HG03159 (cell line): ENCODE measurements around the gene SLC1A5.
"Not testable (repeated sequence)": the region's sequence is repeated elsewhere in the genome, so short reads cannot be mapped to it uniquely, and the experiment has no call there.

ENCODE experiments used
- ATAC-seq: cut with Tn5 transposase; IDR thresholded peaks from one replicate; pipeline ENCODE4 v1.9.1; 2021; ENCODE audit warnings: mild to moderate bottlenecking, moderate library complexity; ENCODE audit not compliant: unreplicated experiment

The SLC1A5 gene

GRCh38 chr19:46772170-46773017 is 16.0 kb downstream of the SLC1A5 start:
- no peak for ATAC-seq

DNA sequence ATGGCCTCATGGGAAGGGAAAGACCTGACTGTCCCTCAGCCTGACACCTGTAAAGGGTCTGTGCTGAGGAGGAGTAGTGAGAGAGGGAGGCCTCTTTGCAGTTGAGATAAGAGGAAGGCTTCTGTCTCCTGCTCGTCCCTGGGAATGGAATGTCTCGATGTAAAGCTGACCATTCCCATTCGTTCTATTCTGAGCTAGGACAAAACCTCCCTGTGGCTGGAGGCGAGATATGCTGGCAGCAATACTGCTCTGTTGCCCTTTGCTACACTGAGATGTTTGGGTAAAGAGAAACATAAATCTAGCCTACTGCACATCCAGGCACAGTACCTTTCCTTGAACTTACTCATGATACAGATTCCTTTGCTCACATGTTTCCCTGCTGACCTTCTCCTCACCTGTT is 19.6 kb downstream of the SLC1A5 start:
- not testable (repeated sequence) for ATAC-seq

GRCh38 chr19:46766569-46767317 is 21.7 kb downstream of the SLC1A5 start:
- no peak for ATAC-seq

GRCh38 chr19:46764817-46765291 is 23.5 kb downstream of the SLC1A5 start:
- ATAC-seq: no peak

DNA sequence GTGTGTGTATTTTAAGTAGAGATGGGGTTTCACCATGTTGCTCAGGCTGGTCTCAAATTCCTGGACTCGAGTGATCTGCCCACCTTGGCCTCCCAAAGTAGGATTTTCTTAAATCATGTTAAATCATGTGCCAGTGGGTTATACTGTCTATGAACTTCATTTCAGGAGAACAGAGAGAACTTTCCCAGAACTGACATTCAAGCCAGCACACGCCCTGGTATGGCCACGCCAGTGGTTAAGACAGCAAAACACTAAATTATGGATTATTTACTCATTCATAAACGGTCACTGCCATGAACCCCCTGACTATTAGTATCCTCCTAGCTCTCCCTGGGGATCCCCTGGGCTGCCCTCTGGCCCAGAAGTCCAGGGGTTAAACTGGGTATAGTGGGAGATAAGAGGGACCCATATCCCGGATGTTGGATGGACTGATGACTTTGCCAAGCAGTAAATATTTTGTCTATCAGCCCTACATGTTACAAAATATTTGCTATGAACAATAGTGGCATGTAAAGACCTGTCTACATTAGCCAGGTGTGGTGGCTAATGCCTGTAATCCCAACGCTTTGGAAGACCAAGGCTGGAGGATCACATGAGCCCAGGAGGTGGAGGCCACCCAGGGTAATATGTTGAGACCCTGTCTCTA is 26.0 kb downstream of the SLC1A5 start:
- no peak for ATAC-seq

DNA sequence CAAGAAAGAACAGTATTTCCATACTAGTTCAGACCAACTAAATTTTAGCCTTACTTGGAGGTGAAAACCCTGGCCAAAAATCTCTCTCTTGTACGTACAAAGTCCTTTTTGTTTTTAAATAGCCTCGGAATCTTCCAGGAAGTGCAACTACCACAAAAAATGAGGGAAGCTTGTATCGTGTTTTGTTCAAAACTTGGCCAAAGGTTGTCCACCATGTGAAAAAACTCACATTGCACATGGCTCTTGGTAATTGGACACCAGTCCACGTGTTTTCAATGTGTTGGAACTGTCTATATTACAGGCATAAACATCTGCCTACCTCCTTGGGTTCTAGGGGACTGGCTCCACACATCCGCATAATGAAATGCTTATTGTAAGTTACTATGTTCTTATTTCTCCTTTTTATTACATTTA is 27.0 kb downstream of the SLC1A5 start:
- no peak for ATAC-seq

DNA sequence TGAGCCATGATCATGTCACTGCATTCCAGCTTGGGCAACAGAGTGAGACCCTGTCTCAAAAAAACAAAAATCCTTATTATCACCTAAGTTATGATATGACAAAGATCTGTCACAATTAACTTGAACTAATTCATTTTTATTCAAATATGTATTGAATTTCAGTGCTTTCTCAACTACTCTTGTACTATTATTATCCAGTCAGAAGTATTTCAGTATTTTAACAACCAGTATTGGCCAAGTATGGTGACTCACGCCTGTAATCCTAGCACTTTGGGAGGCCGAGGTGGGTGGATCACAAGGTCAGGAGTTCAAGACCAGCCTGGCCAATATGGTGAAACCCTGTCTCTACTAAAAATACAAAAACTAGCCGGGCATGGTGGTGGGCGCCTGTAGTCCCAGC is 27.5 kb downstream of the SLC1A5 start:
- ATAC-seq: not testable (repeated sequence)

GRCh38 chr19:46760363-46760762 is 28.0 kb downstream of the SLC1A5 start:
- ATAC-seq: no peak

DNA sequence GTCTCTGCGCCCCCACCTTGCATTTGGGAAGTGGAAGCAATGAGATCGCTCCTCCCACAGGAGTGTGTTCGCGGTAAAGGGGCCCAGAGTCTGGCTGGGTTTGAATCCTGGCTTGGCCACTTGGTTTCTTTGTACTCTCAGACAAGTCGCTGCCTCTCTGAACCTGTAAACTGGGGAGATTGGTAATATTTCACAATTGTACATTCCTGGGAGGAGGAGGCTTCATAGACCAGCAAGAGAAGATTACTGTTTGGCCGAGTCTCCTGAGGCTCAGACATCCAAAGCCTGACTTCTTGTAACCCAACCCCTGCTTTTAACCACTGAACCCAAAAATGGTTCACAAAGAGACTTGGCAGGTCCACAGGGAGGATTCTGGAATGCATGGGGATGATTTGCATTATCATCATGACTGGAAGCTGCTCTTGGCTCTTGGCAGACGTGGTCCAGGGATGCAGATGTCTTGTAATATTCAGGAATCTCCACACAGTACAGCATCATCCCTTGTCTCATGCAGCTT is 28.5 kb downstream of the SLC1A5 start:
- no peak for ATAC-seq

DNA sequence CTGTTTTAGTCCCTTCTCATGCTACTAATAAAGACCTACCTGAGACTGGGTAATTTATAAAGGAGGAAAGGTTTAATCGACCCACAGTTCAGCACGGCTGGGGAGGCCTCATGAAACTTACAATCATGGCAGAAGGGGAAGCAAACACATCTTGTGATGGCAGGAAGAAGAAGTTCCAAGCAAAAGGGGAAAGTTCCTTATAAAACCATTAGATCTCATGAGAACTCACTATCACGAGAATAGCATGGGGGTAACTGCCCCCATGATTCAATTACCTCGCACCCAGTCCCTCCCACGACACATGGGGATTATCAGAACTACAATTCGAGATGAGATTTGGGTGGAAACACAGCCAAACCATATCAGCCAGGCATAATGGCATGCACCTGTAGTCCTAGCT is 29.2 kb downstream of the SLC1A5 start:
- ATAC-seq: no peak

DNA sequence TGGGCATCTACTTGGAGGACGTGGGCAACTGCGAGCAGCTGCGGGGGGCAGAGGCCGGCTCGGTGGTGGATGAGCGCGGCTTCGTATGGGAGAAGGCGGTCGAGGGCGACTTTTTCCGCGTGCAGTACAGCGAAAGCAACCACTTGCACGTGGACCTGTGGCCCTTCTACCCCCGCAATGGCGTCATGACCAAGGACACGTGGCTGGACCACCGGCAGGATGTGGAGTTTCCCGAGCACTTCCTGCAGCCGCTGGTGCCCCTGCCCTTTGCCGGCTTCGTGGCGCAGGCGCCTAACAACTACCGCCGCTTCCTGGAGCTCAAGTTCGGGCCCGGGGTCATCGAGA is 31.9 kb downstream of the SLC1A5 start:
- ATAC-seq: no peak

DNA sequence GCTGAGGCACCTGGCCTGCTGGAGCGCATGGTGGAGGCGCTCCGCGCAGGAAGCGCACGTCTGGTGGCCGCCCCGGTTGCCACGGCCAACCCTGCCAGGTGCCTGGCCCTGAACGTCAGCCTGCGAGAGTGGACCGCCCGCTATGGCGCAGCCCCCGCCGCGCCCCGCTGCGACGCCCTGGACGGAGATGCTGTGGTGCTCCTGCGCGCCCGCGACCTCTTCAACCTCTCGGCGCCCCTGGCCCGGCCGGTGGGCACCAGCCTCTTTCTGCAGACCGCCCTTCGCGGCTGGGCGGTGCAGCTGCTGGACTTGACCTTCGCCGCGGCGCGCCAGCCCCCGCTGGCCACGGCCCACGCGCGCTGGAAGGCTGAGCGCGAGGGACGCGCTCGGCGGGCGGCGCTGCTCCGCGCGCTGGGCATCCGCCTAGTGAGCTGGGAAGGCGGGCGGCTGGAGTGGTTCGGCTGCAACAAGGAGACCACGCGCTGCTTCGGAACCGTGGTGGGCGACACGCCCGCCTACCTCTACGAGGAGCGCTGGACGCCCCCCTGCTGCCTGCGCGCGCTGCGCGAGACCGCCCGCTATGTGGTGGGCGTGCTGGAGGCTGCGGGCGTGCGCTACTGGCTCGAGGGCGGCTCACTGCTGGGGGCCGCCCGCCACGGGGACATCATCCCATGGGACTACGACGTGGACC is 32.4 kb downstream of the SLC1A5 start:
- no peak for ATAC-seq

DNA sequence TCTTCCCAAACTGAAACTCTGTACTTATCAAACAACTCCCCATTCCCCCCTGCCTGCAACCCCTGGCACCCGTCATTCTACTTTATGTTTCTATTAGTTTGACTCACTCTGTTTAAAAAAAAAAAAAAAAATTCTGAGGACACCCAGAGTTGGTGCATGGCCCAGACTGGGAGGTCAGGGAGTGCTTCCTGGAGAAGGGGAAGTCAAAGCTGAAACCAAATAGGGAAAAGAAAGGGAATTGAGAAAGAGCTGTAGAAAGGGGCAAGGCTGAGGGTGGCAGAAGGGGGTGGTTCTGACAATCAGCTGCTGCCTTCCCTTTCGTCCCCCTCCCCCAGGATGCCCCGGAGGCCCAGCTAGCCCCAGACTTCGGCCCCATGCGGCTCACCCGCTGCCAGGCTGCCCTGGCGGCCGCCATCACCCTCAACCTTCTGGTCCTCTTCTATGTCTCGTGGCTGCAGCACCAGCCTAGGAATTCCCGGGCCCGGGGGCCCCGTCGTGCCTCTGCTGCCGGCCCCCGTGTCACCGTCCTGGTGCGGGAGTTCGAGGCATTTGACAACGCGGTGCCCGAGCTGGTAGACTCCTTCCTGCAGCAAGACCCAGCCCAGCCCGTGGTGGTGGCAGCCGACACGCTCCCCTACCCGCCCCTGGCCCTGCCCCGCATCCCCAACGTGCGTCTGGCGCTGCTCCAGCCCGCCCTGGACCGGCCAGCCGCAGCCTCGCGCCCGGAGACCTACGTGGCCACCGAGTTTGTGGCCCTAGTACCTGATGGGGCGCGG is 33.1 kb downstream of the SLC1A5 start:
- ATAC-seq: no peak

GRCh38 chr19:46753420-46754155 is 34.8 kb downstream of the SLC1A5 start:
- no peak for ATAC-seq

DNA sequence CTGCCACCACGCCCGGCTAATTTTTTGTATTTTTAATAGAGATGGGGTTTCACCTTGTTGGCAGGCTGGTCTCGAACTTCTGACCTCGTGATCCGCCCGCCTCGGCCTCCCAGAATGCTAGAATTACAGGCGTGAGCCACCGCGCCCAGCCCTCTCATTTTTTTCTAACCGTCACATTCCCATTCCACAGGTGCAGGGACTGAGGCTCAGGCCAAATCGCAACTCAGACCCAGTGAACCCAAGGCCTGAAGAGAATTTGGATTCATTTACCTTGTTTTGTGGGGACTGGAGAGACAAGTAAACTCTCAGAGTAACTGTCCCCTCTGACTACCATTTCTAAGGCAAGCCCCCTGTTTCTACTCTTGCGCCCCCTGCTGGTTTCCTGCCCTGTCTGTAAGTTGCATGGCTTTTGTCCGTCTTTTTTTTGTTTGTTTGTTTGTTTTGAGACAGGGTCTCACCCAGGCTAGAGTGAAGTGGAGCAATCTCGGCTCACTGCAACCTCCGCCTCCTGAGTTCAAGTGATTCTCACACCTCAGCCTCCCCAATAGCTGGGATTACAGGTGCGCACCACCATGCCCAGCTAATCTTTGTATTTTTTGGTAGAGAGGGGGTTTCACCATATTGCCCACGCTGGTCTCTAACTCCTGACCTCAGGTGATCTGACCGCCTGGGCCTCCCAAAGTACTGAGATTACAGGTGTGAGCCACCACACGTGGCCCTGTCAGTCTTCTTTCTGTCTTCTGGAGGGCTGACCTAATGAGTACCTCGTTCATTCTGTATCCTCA is 39.9 kb downstream of the SLC1A5 start:
- no peak for ATAC-seq

DNA sequence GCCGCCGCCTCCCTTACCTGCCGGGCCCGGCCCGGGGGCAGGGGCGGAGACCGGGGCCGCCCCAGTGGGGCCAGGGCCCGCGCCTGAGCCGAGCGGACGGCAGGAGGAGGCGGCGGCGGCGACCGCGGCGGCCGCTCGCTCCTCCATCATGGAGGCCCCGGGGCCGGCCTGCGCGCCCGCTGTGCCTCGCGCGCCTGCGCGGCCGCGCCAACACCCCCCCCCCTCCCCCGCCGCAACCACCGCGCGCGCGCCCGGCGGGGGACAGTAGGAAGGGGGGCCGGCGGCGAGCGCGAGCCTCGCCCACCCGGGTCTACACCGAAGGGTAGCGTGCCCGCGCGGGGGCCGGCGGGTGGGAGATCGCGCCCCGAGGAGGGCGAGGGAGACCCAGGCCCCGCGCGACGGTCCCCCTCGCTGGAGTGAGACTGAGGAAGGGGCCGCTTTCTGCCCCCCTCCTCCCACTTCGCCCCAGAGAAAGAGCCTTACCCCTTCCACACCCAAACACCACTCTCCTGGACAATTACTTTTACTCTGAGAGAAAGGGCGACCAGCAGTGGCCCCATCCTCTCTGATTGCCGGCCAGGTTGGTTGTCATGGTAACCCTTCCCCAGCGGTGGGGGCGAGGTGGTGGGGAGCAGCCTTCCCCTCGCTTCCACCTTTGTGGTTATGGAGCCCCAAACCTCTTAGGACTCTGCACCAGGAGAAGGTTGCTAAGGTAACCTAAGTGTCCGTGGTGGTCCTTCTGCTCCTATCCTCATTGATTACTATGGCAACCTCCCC is 41.9 kb downstream of the SLC1A5 start, which contains the start of gene STRN4:
Gene STRN4 (minus strand): TSS at position 170 of the 777 bp plus-strand sequence. CDS start 20 bp downstream, at position 150.
- ATAC-seq: no peak

- no peak for ATAC-seq
These were observed 42.7 kb downstream of the SLC1A5 start, which contains the start of gene FKRP for GRCh38 chr19:46745521-46746280. Gene FKRP, plus strand, starts transcription at chr19:46746057. Its CDS starts 9,394 bp downstream, at chr19:46755451.
